K562 (cell line): ENCODE measurements around the gene SCAMP1. TPM values are rescaled to one million over a fixed set of nuclear protein-coding genes. Genes with fewer than 3 reads are reported as not detected.

Source experiments
- BCOR ChIP-seq: fragments of 450-650 bp; IDR thresholded peaks from 2 replicates; pipeline ENCODE4 v1.6.1; 2016
- CBX8 ChIP-seq: fragments of 200-600 bp; sonication (generic); IDR thresholded peaks from 2 replicates; pipeline ENCODE4 v1.6.1; 2012; ENCODE audit warnings: borderline replicate concordance, mixed run types, low read depth, mild to moderate bottlenecking, moderate library complexity, mixed read lengths, low read length, control low read depth, inconsistent platforms; ENCODE audit not compliant: poor library complexity, severe bottlenecking; ENCODE audit errors: extremely low read depth
- CSDE1 ChIP-seq, 2 experiments: fragments of 450-650 bp; IDR thresholded peaks; 2 replicates each; pipeline ENCODE4 v1.6.1; 2016; ENCODE audit warnings: mild to moderate bottlenecking in 1 of 2
- DACH1 ChIP-seq: fragments of 450-650 bp; IDR thresholded peaks from 2 replicates; pipeline ENCODE4 v1.6.1; 2018; ENCODE audit not compliant: partially characterized antibody
- EGR1 ChIP-seq: fragments of 450-650 bp; conservative IDR thresholded peaks from 2 replicates; pipeline ENCODE4 v1.6.1; 2017; ENCODE audit warnings: mild to moderate bottlenecking
- HMGN3 ChIP-seq: IDR thresholded peaks from 2 replicates; pipeline ENCODE4 v1.6.1; 2011; ENCODE audit warnings: borderline replicate concordance, low read depth, mild to moderate bottlenecking, mixed read lengths, low read length; ENCODE audit not compliant: insufficient read length; ENCODE audit errors: extremely low read depth
- PHB ChIP-seq: fragments of 250-450 bp; sonication (Bioruptor Pico); IDR thresholded peaks from 2 replicates; pipeline ENCODE4 v1.5.0; 2021
- POLR2AphosphoS5 ChIP-seq: IDR thresholded peaks from 2 replicates; pipeline ENCODE4 v1.6.1; 2011; ENCODE audit warnings: mild to moderate bottlenecking, low read depth, low read length, moderate library complexity; ENCODE audit not compliant: control insufficient read depth, insufficient read depth
- RAD51 ChIP-seq: fragments of 450-650 bp; IDR thresholded peaks from 2 replicates; pipeline ENCODE4 v1.7.1; 2016; ENCODE audit warnings: low read depth, mild to moderate bottlenecking, borderline replicate concordance
- RBM14 ChIP-seq: fragments of 200-400 bp; formaldehyde crosslinking; IDR thresholded peaks from 2 replicates; pipeline ENCODE4 v1.6.1; 2018; ENCODE audit warnings: low read depth, mild to moderate bottlenecking, low read length, moderate library complexity, borderline replicate concordance; ENCODE audit not compliant: insufficient read depth
- RUNX1 ChIP-seq: sonication (generic); IDR thresholded peaks from 2 replicates; pipeline ENCODE4 v1.6.1; 2016; ENCODE audit warnings: antibody characterized with exemption, low read depth
- SMARCE1 ChIP-seq: fragments of 450-650 bp; IDR thresholded peaks from 2 replicates; pipeline ENCODE4 v1.7.1; 2016; ENCODE audit warnings: mild to moderate bottlenecking
- SOX6 ChIP-seq: fragments of 450-650 bp; IDR thresholded peaks from 2 replicates; pipeline ENCODE4 v1.6.1; 2014; ENCODE audit warnings: mild to moderate bottlenecking
- SP1 ChIP-seq: sonication (generic); formaldehyde crosslinking; IDR thresholded peaks from 2 replicates; pipeline ENCODE4 v1.8.1; 2022; ENCODE audit warnings: mild to moderate bottlenecking, missing genetic modification reagents
- STAT5B ChIP-seq: fragments of 250-450 bp; sonication (Bioruptor Pico); IDR thresholded peaks from 2 replicates; pipeline ENCODE4 v1.8.0; 2021; ENCODE audit warnings: mild to moderate bottlenecking, inconsistent platforms
- U2AF2 ChIP-seq: fragments of 200-400 bp; formaldehyde crosslinking; optimal IDR thresholded peaks from 2 replicates; pipeline ENCODE3; 2017; ENCODE audit warnings: low read depth, mild to moderate bottlenecking, low read length
- ZBED1 ChIP-seq: IDR thresholded peaks from 2 replicates; pipeline ENCODE4 v1.6.1; 2014
- ZBTB1 ChIP-seq: sonication (generic); formaldehyde crosslinking; IDR thresholded peaks from 2 replicates; pipeline ENCODE4 v1.8.1; 2023; ENCODE audit warnings: missing genetic modification reagents, low read depth, mild to moderate bottlenecking, borderline replicate concordance
- ZNF197 ChIP-seq: fragments of 200-800 bp; sonication (Bioruptor generic); IDR thresholded peaks from 2 replicates; pipeline ENCODE4 v1.6.1; 2016; ENCODE audit warnings: low read depth, missing genetic modification characterization, missing compliant biosample characterization
- ZNF347 ChIP-seq: fragments of 450-650 bp; formaldehyde crosslinking; IDR thresholded peaks from 2 replicates; pipeline ENCODE4 v1.4.0; 2020; ENCODE audit warnings: low read depth, mild to moderate bottlenecking, moderate library complexity
- polyA plus RNA-seq, 8 experiments: library from polyadenylated mRNA; depleted of rRNA in 4 of 8; stranded (reverse) in 5 of 8; unstranded in 3 of 8; fragments of >200 nt; fragmentation: Nextera tagmentation in 2 of 8; fragmentation: Illumina TruSeq in 1 of 8; extraction: Ambion mirVana in 2 of 8; extraction: Trizol in 1 of 8; gene quantifications; 2 replicates each; pipeline versions ENCODE4 v1.2.1 to v1.2.3, GENCODE V29; 2011 to 2014; ENCODE audit warnings: inconsistent platforms in 1 of 8, missing spikeins in 1 of 8
- total RNA-seq, 7 experiments: library from RNA; depleted of rRNA in 6 of 7; stranded (reverse); fragments of >200 nt in 6 of 7; fragmentation: Illumina TruSeq in 2 of 7; extraction: Trizol in 2 of 7; gene quantifications; 2 replicates each; pipeline versions ENCODE4 v1.2.1 to v1.2.3, GENCODE V29; 2011 to 2021; ENCODE audit warnings: low replicate concordance in 1 of 7
- TF ChIP-seq, protein P1 (sequence below), 2 experiments: fragments of 450-650 bp; IDR thresholded peaks; 2 replicates each; pipeline ENCODE4 v1.6.1; 2018; ENCODE audit warnings: mild to moderate bottlenecking in 2 of 2, low read depth in 1 of 2; ENCODE audit not compliant: partially characterized antibody in 2 of 2
- TF ChIP-seq, protein P2 (sequence below): sonication (generic); formaldehyde crosslinking; IDR thresholded peaks from 2 replicates; pipeline ENCODE4 v1.8.1; 2023; ENCODE audit warnings: mild to moderate bottlenecking, missing genetic modification reagents, moderate library complexity
- TF ChIP-seq, protein P3 (sequence below): fragments of 450-650 bp; formaldehyde crosslinking; IDR thresholded peaks from 2 replicates; pipeline ENCODE4 v1.4.0; 2020; ENCODE audit warnings: mild to moderate bottlenecking

SCAMP1 gene
- total and polyA plus RNA-seq, 9 of the 15 experiments (the other 6 are each of a cell fraction or from before 2014, with no cell fraction given), result 5.4 to 23.9 (median 13.8) TPM

DNA sequence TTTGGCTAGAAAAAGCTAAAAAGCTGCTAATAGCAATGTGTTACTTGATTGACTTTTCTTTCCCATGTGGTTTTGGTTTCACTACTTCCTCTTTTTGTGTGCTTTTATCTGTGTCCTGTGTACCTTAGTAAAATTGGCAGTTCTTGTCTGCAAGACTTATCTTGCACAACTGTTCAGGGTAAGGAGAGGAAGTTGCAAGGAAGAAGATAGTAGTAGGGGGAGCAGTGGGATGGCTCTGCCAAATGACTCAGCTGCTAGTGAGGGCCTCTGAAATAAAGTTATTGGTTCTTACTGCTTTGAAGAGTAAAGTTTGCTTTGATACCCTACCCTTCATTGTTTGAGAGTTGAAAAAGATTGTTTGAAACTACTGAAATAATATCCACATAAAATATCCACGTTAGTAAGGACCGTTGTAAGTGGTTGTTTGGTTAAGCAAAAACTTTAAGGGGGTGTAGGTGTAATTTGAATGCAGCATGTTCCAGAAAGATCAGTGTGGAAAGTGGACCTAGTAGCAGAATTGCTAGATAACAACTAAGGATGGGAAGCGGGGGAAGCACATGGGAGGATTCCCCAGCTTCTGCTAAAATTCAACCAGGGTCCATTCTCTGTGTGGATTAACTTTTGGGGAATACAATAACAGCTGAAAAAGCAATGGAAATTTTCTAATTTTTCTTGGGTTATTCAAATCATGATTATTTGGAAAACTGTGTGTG is 123.5 kb downstream of the SCAMP1 start (continued):
- TF ChIP-seq HMGN3 (no peak), PHB (CRISPR knock-in tag) (no peak), DACH1 (peak; percentile 59), POLR2AphosphoS5 (peak; percentile 87), RBM14 (no peak), RAD51 (peak; percentile 24; the same call in 1 of the 2 replicates), CBX8 (no peak), ZNF197 (CRISPR knock-in tag) (peak; percentile 70; the same call in 1 of the 2 replicates), BCOR (peak; percentile 63; the same call in 1 of the 2 replicates), STAT5B (CRISPR knock-in tag) (no peak), ZNF347 (CRISPR knock-in tag) (no peak), ZBTB1 (CRISPR knock-in tag) (no peak), CSDE1 (IDR thresholded peaks at IDR 0.05) (no peak), SOX6 (peak; percentile 93), SP1 (CRISPR knock-in tag) (peak; percentile 51), EGR1 (0 out of 2 replicates have a peak, but pooled peaks have one; percentile 33), SMARCE1 (peak; percentile 99), U2AF2 (no peak), RUNX1 (no peak), ZBED1 (no peak)
- TF ChIP-seq, protein P1, sequence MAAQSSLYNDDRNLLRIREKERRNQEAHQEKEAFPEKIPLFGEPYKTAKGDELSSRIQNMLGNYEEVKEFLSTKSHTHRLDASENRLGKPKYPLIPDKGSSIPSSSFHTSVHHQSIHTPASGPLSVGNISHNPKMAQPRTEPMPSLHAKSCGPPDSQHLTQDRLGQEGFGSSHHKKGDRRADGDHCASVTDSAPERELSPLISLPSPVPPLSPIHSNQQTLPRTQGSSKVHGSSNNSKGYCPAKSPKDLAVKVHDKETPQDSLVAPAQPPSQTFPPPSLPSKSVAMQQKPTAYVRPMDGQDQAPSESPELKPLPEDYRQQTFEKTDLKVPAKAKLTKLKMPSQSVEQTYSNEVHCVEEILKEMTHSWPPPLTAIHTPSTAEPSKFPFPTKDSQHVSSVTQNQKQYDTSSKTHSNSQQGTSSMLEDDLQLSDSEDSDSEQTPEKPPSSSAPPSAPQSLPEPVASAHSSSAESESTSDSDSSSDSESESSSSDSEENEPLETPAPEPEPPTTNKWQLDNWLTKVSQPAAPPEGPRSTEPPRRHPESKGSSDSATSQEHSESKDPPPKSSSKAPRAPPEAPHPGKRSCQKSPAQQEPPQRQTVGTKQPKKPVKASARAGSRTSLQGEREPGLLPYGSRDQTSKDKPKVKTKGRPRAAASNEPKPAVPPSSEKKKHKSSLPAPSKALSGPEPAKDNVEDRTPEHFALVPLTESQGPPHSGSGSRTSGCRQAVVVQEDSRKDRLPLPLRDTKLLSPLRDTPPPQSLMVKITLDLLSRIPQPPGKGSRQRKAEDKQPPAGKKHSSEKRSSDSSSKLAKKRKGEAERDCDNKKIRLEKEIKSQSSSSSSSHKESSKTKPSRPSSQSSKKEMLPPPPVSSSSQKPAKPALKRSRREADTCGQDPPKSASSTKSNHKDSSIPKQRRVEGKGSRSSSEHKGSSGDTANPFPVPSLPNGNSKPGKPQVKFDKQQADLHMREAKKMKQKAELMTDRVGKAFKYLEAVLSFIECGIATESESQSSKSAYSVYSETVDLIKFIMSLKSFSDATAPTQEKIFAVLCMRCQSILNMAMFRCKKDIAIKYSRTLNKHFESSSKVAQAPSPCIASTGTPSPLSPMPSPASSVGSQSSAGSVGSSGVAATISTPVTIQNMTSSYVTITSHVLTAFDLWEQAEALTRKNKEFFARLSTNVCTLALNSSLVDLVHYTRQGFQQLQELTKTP (IDR thresholded peaks at IDR 0.05; ENCODE audit: low read depth in 1 of 2, partially characterized antibody in 2 of 2), result peak in 1 of 2 experiments; percentile 75
- TF ChIP-seq, protein P2, sequence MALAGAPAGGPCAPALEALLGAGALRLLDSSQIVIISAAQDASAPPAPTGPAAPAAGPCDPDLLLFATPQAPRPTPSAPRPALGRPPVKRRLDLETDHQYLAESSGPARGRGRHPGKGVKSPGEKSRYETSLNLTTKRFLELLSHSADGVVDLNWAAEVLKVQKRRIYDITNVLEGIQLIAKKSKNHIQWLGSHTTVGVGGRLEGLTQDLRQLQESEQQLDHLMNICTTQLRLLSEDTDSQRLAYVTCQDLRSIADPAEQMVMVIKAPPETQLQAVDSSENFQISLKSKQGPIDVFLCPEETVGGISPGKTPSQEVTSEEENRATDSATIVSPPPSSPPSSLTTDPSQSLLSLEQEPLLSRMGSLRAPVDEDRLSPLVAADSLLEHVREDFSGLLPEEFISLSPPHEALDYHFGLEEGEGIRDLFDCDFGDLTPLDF (CRISPR knock-in tag), result no peak
- TF ChIP-seq, protein P3, sequence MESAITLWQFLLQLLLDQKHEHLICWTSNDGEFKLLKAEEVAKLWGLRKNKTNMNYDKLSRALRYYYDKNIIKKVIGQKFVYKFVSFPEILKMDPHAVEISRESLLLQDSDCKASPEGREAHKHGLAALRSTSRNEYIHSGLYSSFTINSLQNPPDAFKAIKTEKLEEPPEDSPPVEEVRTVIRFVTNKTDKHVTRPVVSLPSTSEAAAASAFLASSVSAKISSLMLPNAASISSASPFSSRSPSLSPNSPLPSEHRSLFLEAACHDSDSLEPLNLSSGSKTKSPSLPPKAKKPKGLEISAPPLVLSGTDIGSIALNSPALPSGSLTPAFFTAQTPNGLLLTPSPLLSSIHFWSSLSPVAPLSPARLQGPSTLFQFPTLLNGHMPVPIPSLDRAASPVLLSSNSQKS (CRISPR knock-in tag), result no peak
